Activated naive CD4-positive, alpha-beta T cell treated with anti-CD3 and anti-CD28 coated beads, Interleukin-2, amount 10 ng/mL, durations not matched to agents 7 days and 5 days (primary cell): ENCODE data around the gene ADGRL2.
"Not testable (repeated sequence)": the region's sequence is repeated elsewhere in the genome, so short reads cannot be mapped to it uniquely, and the experiment has no call there.

Source experiments
- CTCF ChIA-PET: fragments of 350-600 bp; sonication (Branson Sonifier 250); formaldehyde crosslinking; loops from one replicate; lab custom pipeline; 2021; ENCODE audit warnings: antibody characterized with exemption; lab: Charles Lee
- DNase-seq: peaks from one replicate; pipeline ENCODE4 v3.0.0-alpha.2; 2020
- H3K27ac Mint-ChIP-seq: one replicate; pipeline ENCODE4 v1.8.0; 2021; ENCODE audit warnings: mild to moderate bottlenecking, moderate library complexity, mixed read lengths
- H3K27me3 Mint-ChIP-seq: one replicate; pipeline ENCODE4 v1.8.0; 2021; ENCODE audit warnings: mild to moderate bottlenecking, mixed read lengths
- H3K36me3 Mint-ChIP-seq: one replicate; pipeline ENCODE4 v1.8.0; 2021; ENCODE audit warnings: mixed read lengths
- H3K4me1 Mint-ChIP-seq: one replicate; pipeline ENCODE4 v1.8.0; 2021; ENCODE audit warnings: mixed read lengths
- H3K4me3 Mint-ChIP-seq: one replicate; pipeline ENCODE4 v1.8.0; 2021; ENCODE audit warnings: mild to moderate bottlenecking, moderate library complexity, mixed read lengths
- H3K9me3 Mint-ChIP-seq: one replicate; pipeline ENCODE4 v1.8.0; 2021; ENCODE audit warnings: mixed read lengths

ADGRL2 gene

GRCh38 chr1:81848880-81849682 is 48.3 kb downstream of the ADGRL2 start:
- Mint-ChIP-seq H3K9me3 (no peaks in the 10 kb centered on the region), H3K4me1 (no peaks in the 10 kb centered on the region), H3K27me3 (no peaks in the 10 kb centered on the region), H3K36me3 (no peaks in the 10 kb centered on the region), H3K27ac (no peak overlapping the region), H3K4me3 (no peak overlapping the region)
- no peak for DNase-seq
- CTCF ChIA-PET: no interaction called here

DNA sequence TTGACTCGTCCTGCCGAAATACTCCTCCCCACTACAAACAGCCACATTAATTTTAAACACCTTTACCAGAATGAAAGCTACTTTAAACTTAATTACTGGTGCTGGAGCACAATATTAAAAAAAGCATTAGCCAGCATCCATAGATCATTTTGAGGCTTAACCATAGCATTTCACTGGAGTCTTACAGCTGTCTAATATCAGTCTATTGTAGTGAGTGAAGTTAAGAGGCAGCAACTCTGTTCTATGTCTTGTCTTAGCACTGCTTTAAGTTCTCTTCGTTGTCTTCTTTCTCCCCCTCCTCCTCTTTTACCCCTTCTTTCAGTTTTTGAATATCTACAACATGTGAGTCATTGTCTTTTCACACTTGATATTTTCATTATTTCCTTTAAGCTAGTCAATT is 49.3 kb downstream of the ADGRL2 start:
- CTCF ChIA-PET: no interaction called here
- no peaks in the 10 kb centered on the region for H3K9me3 Mint-ChIP-seq
- H3K4me3 Mint-ChIP-seq: no peak overlapping the region
- H3K4me1 Mint-ChIP-seq: no peaks in the 10 kb centered on the region
- no peaks in the 10 kb centered on the region for H3K27me3 Mint-ChIP-seq
- no peak for DNase-seq
- no peak overlapping the region for H3K27ac Mint-ChIP-seq
- no peaks in the 10 kb centered on the region for H3K36me3 Mint-ChIP-seq

DNA sequence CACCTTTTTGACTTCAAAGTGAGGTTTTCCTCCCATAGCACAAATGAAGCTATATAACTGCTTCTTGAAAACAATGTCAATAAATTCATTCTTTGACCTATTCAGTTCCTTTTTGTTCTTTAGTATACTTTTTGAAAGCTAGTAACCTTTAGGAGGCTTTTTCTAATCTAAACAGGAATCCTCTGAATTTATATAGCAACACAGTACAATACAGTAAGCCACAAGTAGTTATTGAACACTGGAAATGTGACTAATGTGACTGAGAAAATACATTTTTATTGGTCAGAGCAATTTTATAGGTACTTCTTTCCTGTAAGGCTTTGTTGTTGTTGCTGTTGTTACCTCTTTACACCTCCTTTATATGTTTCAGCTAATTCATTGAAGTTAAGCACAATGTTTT is 49.8 kb downstream of the ADGRL2 start:
- Mint-ChIP-seq H3K36me3 (no peaks in the 10 kb centered on the region), H3K27me3 (no peaks in the 10 kb centered on the region), H3K4me3 (no peak overlapping the region), H3K4me1 (no peaks in the 10 kb centered on the region), H3K9me3 (no peaks in the 10 kb centered on the region), H3K27ac (no peak overlapping the region)
- CTCF ChIA-PET: no interaction called here
- DNase-seq: no peak

- DNase-seq: no peak
- Mint-ChIP-seq H3K36me3 (no peaks in the 10 kb centered on the region), H3K27me3 (no peaks in the 10 kb centered on the region), H3K27ac (no peak overlapping the region), H3K4me1 (no peaks in the 10 kb centered on the region), H3K9me3 (no peaks in the 10 kb centered on the region), H3K4me3 (no peak overlapping the region)
- CTCF ChIA-PET: no interaction called here
Observed at GRCh38 chr1:81851217-81851616, 50.5 kb downstream of the ADGRL2 start.

DNA sequence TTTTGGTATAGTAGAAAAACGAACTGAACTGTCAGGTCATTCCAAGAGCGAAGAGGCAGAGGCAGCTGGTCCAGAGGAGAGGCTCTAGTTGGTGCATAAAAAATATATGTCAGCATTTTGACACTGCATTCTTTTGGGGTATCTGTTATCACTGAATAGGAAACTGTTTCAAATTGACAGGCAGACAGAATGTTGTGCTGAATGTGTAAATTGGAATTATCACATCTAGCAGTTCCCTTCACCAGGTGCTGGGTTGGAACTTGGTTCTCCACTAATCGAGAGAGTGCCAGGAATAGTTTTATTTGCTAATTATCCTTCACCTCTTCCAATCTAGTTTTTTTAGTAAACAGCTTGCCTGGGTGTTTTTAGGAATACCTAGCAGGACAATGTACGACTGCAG is 52.2 kb downstream of the ADGRL2 start:
- no peaks in the 10 kb centered on the region for H3K36me3 Mint-ChIP-seq
- H3K27me3 Mint-ChIP-seq: no peaks in the 10 kb centered on the region
- no peak overlapping the region for H3K4me3 Mint-ChIP-seq
- CTCF ChIA-PET: no interaction called here
- no peak overlapping the region for H3K27ac Mint-ChIP-seq
- no peaks in the 10 kb centered on the region for H3K4me1 Mint-ChIP-seq
- no peaks in the 10 kb centered on the region for H3K9me3 Mint-ChIP-seq
- DNase-seq: no peak

DNA sequence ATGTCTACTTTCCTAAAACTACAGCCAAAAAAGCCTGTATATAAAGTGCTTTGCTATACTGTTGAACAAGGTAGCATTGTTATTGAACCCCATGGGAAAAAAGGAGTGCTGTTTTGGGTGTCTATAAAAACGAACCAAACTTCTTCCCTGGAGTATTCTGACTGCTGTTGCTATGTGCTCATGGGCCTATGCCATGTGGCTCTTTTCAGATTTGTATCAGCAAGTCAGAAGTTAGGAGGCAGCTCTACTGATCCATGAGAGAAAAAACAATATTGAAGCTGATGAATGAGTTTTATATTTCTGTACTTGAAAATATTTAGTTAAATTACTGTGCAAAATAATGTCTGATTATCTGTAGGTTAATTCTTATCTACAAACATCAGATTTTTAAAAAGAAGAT is 66.5 kb downstream of the ADGRL2 start:
- Mint-ChIP-seq H3K4me3 (no peak overlapping the region), H3K27ac (no peak overlapping the region), H3K27me3 (no peaks in the 10 kb centered on the region), H3K4me1 (no peaks in the 10 kb centered on the region), H3K9me3 (no peaks in the 10 kb centered on the region), H3K36me3 (no peaks in the 10 kb centered on the region)
- no peak for DNase-seq
- CTCF ChIA-PET: no interaction called here

DNA sequence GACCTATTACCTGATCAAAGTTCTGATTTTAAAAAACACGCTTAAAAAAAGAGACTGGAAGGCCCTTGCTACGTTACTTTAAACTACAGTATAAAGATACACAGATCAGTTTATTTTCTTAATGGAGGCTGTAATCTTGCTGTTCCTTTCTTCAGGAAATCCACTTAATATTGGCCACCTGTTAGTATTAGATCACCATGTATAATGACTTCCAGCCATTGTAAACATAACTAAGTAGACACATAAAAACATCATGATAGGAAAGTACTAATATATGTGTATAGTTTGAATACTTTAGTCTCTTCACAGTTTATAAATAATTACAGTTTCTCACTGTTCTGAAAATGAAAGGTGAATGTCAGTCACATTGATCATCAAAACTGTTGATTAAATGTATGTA is 68.6 kb downstream of the ADGRL2 start:
- Mint-ChIP-seq H3K9me3 (no peaks in the 10 kb centered on the region), H3K4me1 (no peaks in the 10 kb centered on the region), H3K36me3 (no peaks in the 10 kb centered on the region), H3K4me3 (no peak overlapping the region), H3K27ac (no peak overlapping the region), H3K27me3 (no peaks in the 10 kb centered on the region)
- CTCF ChIA-PET: no interaction called here
- no peak for DNase-seq

- CTCF ChIA-PET, H3K36me3 Mint-ChIP-seq, H3K27me3 Mint-ChIP-seq, H3K4me3 Mint-ChIP-seq, DNase-seq, H3K9me3 Mint-ChIP-seq, H3K4me1 Mint-ChIP-seq, H3K27ac Mint-ChIP-seq: not testable (repeated sequence)
Observed at GRCh38 chr1:81871091-81871490, 70.4 kb downstream of the ADGRL2 start.

DNA sequence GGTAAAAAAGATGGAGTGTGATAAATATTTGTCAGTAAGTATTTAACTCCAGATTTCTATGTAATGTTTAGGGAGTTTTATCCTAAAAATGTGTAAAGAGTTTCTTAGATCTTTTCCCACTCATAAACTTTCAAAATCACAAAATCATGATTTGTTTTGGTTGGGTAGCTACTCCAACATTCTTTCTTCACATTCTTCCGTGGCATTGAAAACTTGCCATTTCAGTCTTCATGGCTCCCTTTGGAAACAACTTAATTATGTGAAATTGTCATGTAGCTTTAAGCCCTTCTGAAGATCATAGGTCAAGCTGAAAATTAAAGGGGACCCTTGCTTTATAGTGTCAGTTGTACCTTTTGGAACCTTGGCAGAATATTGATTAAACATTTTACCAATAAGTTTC is 73.2 kb downstream of the ADGRL2 start:
- CTCF ChIA-PET: no interaction called here
- no peaks in the 10 kb centered on the region for H3K36me3 Mint-ChIP-seq
- H3K27me3 Mint-ChIP-seq: no peaks in the 10 kb centered on the region
- no peaks in the 10 kb centered on the region for H3K9me3 Mint-ChIP-seq
- H3K4me1 Mint-ChIP-seq: no peaks in the 10 kb centered on the region
- DNase-seq: no peak
- H3K4me3 Mint-ChIP-seq: no peak overlapping the region
- no peak overlapping the region for H3K27ac Mint-ChIP-seq

DNA sequence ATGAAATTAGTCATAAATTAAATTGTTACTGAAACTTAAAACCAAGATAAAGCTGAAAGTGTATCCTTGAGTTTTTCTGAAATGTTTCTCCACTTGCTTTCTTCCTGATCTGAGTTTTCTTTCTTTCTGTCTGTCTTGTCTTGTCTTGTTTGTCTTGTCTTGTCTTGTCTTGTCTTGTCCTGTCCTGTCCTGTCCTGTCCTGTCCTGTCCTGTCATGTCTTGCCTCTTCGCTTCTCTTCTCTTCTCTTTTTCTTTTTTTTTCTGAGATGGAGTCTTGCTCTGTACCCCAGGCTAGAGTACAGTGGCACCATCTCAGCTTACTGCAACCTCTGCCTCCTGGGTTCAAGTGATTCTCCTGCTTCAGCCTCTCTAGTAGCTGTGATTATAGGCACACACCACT is 73.7 kb downstream of the ADGRL2 start:
- CTCF ChIA-PET: no interaction called here
- Mint-ChIP-seq H3K4me3 (no peak overlapping the region), H3K27me3 (no peaks in the 10 kb centered on the region), H3K9me3 (no peaks in the 10 kb centered on the region), H3K27ac (no peak overlapping the region), H3K36me3 (no peaks in the 10 kb centered on the region), H3K4me1 (no peaks in the 10 kb centered on the region)
- no peak for DNase-seq

DNA sequence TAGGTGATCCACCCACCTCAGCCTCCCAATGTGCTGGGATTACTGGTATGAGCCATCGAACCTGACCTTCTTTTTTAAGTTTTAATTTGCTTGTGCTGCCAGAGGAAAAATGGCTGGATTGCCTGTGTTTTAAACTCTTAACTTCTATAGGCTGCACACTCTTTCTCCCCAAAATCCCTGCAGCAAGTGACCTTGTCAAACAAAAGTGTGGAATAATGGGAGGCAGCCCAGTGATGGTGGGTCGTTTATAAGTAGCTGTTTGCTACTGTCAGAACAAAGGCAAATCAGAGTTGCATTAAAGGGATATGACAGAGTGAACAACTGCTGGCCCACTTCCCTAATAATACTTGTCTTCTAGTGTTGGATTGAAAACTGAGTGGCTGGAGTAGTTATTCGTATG is 74.2 kb downstream of the ADGRL2 start:
- DNase-seq: no peak
- Mint-ChIP-seq H3K27me3 (no peaks in the 10 kb centered on the region), H3K36me3 (no peaks in the 10 kb centered on the region), H3K27ac (no peak overlapping the region), H3K4me3 (no peak overlapping the region), H3K9me3 (no peaks in the 10 kb centered on the region), H3K4me1 (no peaks in the 10 kb centered on the region)
- CTCF ChIA-PET: no interaction called here

DNA sequence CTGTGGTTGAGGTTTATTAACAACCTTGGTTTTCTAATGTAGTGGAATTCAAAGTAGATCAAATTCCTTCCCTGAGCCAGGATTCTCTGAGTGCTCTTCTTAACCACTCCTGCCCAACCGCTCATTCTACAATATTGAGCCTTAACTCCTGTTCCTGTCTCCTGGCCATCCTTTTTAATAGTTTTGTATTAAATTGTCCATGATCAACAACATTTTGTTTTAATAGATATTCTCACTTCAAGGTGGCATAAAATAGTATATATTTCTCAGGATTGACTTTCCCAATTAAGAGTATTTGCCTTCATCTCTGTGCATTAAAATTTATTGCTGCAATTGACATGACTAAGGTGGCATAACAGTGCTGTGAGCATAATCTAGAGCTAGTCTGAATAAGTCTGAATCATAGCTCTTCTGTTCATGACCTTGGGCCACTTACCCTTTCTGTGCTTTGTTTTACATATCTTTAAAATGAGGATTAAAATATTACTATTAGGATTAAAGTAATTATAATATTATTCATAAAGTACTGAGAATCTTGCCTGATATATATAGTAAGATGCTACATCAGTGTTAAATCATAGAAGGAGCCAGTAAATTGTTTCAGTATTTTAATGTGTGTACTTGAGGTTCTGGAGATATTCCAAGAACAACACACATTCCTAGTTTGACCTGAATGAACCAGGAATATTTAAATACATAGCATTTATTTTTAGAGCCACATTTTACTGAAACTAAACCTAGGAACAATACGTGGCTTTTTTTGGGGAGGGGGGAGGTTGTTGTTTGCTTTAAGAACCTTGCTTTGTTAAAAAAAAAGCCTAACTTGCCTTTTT is 76.4 kb downstream of the ADGRL2 start:
- H3K27me3 Mint-ChIP-seq: no peaks in the 10 kb centered on the region
- no peaks in the 10 kb centered on the region for H3K36me3 Mint-ChIP-seq
- no peak for DNase-seq
- no peak overlapping the region for H3K27ac Mint-ChIP-seq
- no peak overlapping the region for H3K4me3 Mint-ChIP-seq
- CTCF ChIA-PET: no interaction called here
- no peaks in the 10 kb centered on the region for H3K4me1 Mint-ChIP-seq
- H3K9me3 Mint-ChIP-seq: peaks cover 2% of the 10 kb centered on the region

GRCh38 chr1:81877940-81878339 is 77.2 kb downstream of the ADGRL2 start:
- Mint-ChIP-seq H3K4me3 (no peak overlapping the region), H3K27ac (no peak overlapping the region), H3K4me1 (no peaks in the 10 kb centered on the region), H3K9me3 (peaks cover 2% of the 10 kb centered on the region), H3K36me3 (no peaks in the 10 kb centered on the region), H3K27me3 (no peaks in the 10 kb centered on the region)
- CTCF ChIA-PET: no interaction called here
- DNase-seq: no peak

GRCh38 chr1:81878538-81878937 is 77.8 kb downstream of the ADGRL2 start:
- CTCF ChIA-PET: no interaction called here
- H3K4me1 Mint-ChIP-seq: no peaks in the 10 kb centered on the region
- no peak overlapping the region for H3K4me3 Mint-ChIP-seq
- no peak overlapping the region for H3K27ac Mint-ChIP-seq
- H3K9me3 Mint-ChIP-seq: peaks cover 2% of the 10 kb centered on the region
- no peak for DNase-seq
- no peaks in the 10 kb centered on the region for H3K36me3 Mint-ChIP-seq
- no peaks in the 10 kb centered on the region for H3K27me3 Mint-ChIP-seq

GRCh38 chr1:81880781-81881180 is 80.0 kb downstream of the ADGRL2 start:
- no peak for DNase-seq
- Mint-ChIP-seq H3K27me3 (no peaks in the 10 kb centered on the region), H3K4me3 (no peak overlapping the region), H3K27ac (no peak overlapping the region), H3K4me1 (no peaks in the 10 kb centered on the region), H3K36me3 (no peaks in the 10 kb centered on the region), H3K9me3 (peaks cover 2% of the 10 kb centered on the region)
- CTCF ChIA-PET: no interaction called here
